Psoas muscle (tissue), 8 donors: Measurements from ENCODE around the gene RANGRF. TPM values are rescaled to one million over a fixed set of nuclear protein-coding genes. Genes with fewer than 3 reads are reported as not detected.

Experiments used
- ATAC-seq, 4 donors: fragments of 200-7000 bp; cut with Tn5 transposase; one replicate each; pipeline ENCODE4 v1.9.1; 2020; ENCODE audit warnings: moderate library complexity in 3 of 4, mild to moderate bottlenecking in 2 of 4
- DNase-seq, 2 donors: peaks; one replicate each; pipeline ENCODE4 v3.0.0-alpha.2; 2020
- H3K27ac ChIP-seq: fragments of 200-600 bp; one replicate; pipeline ENCODE4 v1.8.0; 2022
- H3K27me3 ChIP-seq, 3 donors: fragments of 200-600 bp in 1 of 3; one replicate each; pipeline versions ENCODE4 v1.6.1 to v1.8.0; 2013 to 2022; ENCODE audit warnings: low read length in 2 of 3, mild to moderate bottlenecking in 2 of 3, moderate library complexity in 1 of 3; ENCODE audit not compliant: insufficient read depth in 3 of 3
- H3K36me3 ChIP-seq, 2 donors: fragments of 200-600 bp in 1 of 2; one replicate each; pipeline versions ENCODE4 v1.6.1 to v1.8.0; 2013 to 2022; ENCODE audit warnings: low read depth in 1 of 2, mild to moderate bottlenecking in 1 of 2, moderate library complexity in 1 of 2; ENCODE audit not compliant: insufficient read depth in 1 of 2
- H3K4me1 ChIP-seq: fragments of 200-600 bp; one replicate; pipeline ENCODE4 v1.8.0; 2022
- H3K4me3 ChIP-seq: fragments of 200-600 bp; one replicate; pipeline ENCODE4 v1.8.0; 2022; ENCODE audit warnings: mild to moderate bottlenecking
- H3K9me3 ChIP-seq: fragments of 200-600 bp; one replicate; pipeline ENCODE4 v1.8.0; 2022
- WGBS, 3 donors: extraction: QIAGEN DNeasy Blood & Tissue Kit; methylation state at CpG; one replicate each; pipeline versions ENCODE4 v1.1.6 to v1.1.7; 2013; 5-methylcytosine and 5-hydroxymethylcytosine counted together
- intact Hi-C, 2 donors: fragments of 100-400 bp; cut with DNase I; formaldehyde crosslinking; loops; one replicate each; pipeline versions ENCODE4 v1.11.0 to v1.14.2; 2022
- polyA plus RNA-seq, 3 donors: library from polyadenylated mRNA; stranded (reverse); fragments of 200-250 nt; gene quantifications; one replicate each; pipeline ENCODE4 v1.2.3, GENCODE V29; 2013
- total RNA-seq, 4 donors: library from RNA; stranded (reverse); fragmentation: NEBNext Ultra II Directional in 2 of 4; extraction: Animal tissue kit (Norgen Biotek cat#: 25700) in 2 of 4; gene quantifications; one replicate each; pipeline versions ENCODE4 v1.2.1 to v1.2.4, GENCODE V29; 2021 to 2023
- TF ChIP-seq, protein P1 (sequence below): fragments of 200-600 bp; IDR thresholded peaks from one replicate; pipeline ENCODE4 v1.8.0; 2022; ENCODE audit warnings: antibody characterized with exemption
- donor health status: healthy with polysubstance abuse.
- donor health status: DM: no; HTN: no; CAD: no; lungs with moderate emphysema.
- donor health status: Bipolar disorder and iron deficiency.
- donor health status: healthy.
- donor health status: DM: yes; HTN: yes; CAD: no.
- donor health status: DM: no; HTN: no; CAD: no.
- donor health status: DM: no; HTN: no; CAD: no.
- donor health status: DM: yes; HTN: yes; CAD: no.

RANGRF gene
- total and polyA plus RNA-seq, 7 donors, result 9.0 to 24.3 (median 16.3) TPM

- H3K36me3 ChIP-seq, result peaks cover 0 to 25% of the 10 kb centered on the region in 2 donors
- H3K27me3 ChIP-seq, result no peaks in the 10 kb centered on the region
- intact Hi-C loops, result no loop called here
- ATAC-seq (no peak), DNase-seq (no peak)
- 79 to 88% (median 81%) methylated on average over 1 of the region's 1 CpG for WGBS, 3 donors
- H3K4me3 ChIP-seq, result no peak overlapping the region
- TF ChIP-seq, protein P1, sequence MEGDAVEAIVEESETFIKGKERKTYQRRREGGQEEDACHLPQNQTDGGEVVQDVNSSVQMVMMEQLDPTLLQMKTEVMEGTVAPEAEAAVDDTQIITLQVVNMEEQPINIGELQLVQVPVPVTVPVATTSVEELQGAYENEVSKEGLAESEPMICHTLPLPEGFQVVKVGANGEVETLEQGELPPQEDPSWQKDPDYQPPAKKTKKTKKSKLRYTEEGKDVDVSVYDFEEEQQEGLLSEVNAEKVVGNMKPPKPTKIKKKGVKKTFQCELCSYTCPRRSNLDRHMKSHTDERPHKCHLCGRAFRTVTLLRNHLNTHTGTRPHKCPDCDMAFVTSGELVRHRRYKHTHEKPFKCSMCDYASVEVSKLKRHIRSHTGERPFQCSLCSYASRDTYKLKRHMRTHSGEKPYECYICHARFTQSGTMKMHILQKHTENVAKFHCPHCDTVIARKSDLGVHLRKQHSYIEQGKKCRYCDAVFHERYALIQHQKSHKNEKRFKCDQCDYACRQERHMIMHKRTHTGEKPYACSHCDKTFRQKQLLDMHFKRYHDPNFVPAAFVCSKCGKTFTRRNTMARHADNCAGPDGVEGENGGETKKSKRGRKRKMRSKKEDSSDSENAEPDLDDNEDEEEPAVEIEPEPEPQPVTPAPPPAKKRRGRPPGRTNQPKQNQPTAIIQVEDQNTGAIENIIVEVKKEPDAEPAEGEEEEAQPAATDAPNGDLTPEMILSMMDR, result no peak
- H3K4me1 ChIP-seq, result no peaks in the 10 kb centered on the region
- H3K27ac ChIP-seq, result no peak overlapping the region
- no peaks in the 10 kb centered on the region for H3K9me3 ChIP-seq
These were observed 16.0 kb upstream of the RANGRF start for GRCh38 chr17:8272421-8272820.

GRCh38 chr17:8273884-8274444, 14.5 kb upstream of the RANGRF start:
- no peak overlapping the region for H3K27ac ChIP-seq
- no peaks in the 10 kb centered on the region for H3K27me3 ChIP-seq
- H3K36me3 ChIP-seq, result peaks cover 0 to 15% of the 10 kb centered on the region in 2 donors
- no peak overlapping the region for H3K4me3 ChIP-seq
- TF ChIP-seq, protein P1, result no peak
- no peaks in the 10 kb centered on the region for H3K9me3 ChIP-seq
- intact Hi-C loops, result no loop called here
- H3K4me1 ChIP-seq, result no peaks in the 10 kb centered on the region
- ATAC-seq, result no peak
- DNase-seq, result no peak
- 82 to 94% (median 91%) methylated on average over 4 of the region's 4 CpGs for WGBS, 3 donors

DNA sequence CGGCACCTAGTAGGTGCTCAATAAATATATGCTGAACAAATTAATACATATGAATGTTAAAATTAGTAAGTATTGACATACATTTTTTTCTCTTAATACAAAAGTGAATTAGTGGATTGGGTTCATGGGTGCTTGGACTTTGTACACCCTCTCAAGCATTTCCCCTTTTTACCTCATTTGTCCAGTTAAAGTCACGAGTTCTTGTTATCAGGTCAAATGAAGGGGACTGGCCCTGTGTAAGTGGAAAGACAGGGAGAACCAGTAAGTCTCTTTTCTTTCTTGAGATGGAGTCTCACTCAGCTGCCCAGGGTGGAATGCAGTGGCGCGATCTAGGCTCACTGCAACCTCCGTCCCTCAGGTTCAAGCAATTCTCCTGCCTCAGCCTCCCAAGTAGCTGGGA, 13.7 kb upstream of the RANGRF start:
- Histone ChIP-seq H3K9me3 (no peaks in the 10 kb centered on the region), H3K4me3 (no peak overlapping the region), H3K27me3 (no peaks in the 10 kb centered on the region), H3K36me3 (peaks cover 0 to 6% of the 10 kb centered on the region in 2 donors), H3K4me1 (no peaks in the 10 kb centered on the region), H3K27ac (no peak overlapping the region)
- intact Hi-C loops, result no loop called here
- 80 to 87% (median 87%) methylated on average over 5 of the region's 5 CpGs for WGBS, 3 donors
- TF ChIP-seq, protein P1, result no peak
- DNase-seq, result no peak
- ATAC-seq, result no peak

DNA sequence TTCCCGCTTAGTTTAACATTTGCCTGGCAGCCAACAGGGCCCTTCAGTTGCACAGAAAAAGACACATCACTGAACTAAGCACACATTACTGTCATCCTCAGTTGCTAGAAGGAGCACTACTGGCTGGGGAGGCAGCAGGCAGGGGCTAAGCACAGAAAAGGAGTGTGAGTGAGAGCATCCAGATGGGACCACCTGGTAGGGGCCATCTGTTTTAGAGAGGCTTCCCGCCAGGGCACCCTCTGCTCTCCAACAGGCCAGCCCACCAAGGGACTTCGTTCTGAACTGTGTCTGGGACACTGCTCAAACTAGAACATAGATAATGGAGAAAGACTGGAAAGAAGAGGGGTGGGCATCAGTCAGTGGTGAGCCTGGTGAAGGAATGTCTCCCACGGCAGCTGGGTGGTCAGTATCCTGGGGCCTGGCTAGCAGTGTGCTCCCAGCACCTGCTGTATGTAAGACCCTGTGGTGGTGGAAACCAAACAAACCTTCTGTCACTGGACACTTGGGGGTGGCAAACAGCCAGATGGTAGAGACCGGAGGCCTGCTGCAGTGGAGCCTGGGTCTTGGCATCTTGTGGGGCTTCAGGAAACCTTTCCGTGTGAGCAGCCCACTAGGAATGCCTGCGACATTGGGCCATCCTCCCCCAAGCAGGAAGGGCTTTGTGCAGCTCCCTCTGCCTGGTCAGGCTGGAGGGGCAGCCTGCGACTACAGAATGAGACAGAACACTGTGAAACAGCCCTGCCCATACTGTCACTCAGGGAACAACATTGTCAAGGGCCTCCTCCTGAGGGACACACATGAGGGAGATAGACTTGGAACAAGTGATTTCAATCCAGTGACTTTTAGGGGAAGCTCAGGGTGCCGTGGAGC, 12.8 kb upstream of the RANGRF start:
- no peaks in the 10 kb centered on the region for H3K9me3 ChIP-seq
- ATAC-seq (no peak), DNase-seq (no peak)
- no peak overlapping the region for H3K4me3 ChIP-seq
- H3K27ac ChIP-seq, result no peak overlapping the region
- H3K4me1 ChIP-seq, result no peaks in the 10 kb centered on the region
- TF ChIP-seq, protein P1, result no peak
- 41 to 46% (median 43%) methylated on average over 9 of the region's 9 CpGs for WGBS, 3 donors
- no peaks in the 10 kb centered on the region for H3K36me3 ChIP-seq
- no peaks in the 10 kb centered on the region for H3K27me3 ChIP-seq
- intact Hi-C loops, result no loop called here
